GM12801 (cell line): Measurements from ENCODE around the gene UBE2E1.

ENCODE experiments used
- TF ChIP-seq, protein P1 (sequence below): IDR thresholded peaks from one replicate; pipeline ENCODE4 v1.5.1; 2011; ENCODE audit warnings: control low read depth; ENCODE audit not compliant: insufficient read length; ENCODE audit errors: extremely low read depth

UBE2E1 gene

DNA sequence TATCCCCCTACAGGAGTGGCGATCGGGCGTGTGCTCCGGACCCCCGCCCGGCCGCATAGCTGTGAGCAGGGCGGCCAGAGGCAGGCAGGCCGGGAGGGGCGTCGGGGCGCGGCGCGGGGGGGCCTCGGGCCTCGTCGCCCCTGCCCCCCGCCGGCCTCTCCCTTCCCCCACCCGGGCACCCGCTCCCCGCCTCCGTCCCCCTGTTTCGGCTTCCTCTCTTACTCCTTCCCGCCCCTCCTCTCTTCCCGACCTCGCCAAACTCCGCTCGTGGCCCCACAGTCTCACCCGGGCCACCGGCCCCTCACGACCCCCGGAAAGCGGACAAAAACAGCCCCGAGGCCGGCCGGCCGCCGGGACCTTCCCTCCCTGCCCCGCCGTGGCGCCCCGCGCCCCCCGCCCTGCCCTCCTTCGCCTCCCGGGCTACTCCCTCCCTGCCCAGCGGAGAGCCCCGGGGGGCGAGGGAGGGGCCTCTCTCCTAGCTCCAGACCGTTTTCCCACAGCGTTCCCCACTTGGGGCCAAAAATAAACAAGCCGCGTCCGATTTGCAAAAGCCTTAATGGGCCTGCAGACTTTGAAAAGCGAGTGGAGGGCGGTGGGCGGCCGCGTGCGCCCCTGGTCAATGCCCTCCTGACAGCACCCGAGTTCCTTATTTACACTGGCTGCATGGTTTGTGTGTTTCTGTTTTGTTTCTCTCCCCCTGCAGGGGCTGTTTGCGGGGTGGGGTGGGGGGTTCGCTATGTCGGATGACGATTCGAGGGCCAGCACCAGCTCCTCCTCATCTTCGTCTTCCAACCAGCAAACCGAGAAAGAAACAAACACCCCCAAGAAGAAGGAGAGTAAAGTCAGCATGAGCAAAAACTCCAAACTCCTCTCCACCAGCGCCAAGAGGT is 1.0 kb downstream of the UBE2E1 start:
- TF ChIP-seq, protein P1, sequence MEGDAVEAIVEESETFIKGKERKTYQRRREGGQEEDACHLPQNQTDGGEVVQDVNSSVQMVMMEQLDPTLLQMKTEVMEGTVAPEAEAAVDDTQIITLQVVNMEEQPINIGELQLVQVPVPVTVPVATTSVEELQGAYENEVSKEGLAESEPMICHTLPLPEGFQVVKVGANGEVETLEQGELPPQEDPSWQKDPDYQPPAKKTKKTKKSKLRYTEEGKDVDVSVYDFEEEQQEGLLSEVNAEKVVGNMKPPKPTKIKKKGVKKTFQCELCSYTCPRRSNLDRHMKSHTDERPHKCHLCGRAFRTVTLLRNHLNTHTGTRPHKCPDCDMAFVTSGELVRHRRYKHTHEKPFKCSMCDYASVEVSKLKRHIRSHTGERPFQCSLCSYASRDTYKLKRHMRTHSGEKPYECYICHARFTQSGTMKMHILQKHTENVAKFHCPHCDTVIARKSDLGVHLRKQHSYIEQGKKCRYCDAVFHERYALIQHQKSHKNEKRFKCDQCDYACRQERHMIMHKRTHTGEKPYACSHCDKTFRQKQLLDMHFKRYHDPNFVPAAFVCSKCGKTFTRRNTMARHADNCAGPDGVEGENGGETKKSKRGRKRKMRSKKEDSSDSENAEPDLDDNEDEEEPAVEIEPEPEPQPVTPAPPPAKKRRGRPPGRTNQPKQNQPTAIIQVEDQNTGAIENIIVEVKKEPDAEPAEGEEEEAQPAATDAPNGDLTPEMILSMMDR, result no peak

GRCh38 chr3:23807424-23808015 is 1.8 kb downstream of the UBE2E1 start:
- TF ChIP-seq, protein P1, result no peak

- TF ChIP-seq, protein P1, result no peak
Measured at GRCh38 chr3:23808525-23808924, 2.8 kb downstream of the UBE2E1 start.

- TF ChIP-seq, protein P1, result no peak
Measured at GRCh38 chr3:23809294-23809693, 3.5 kb downstream of the UBE2E1 start.

- TF ChIP-seq, protein P1, result no peak
Measured at GRCh38 chr3:23809840-23810342, 4.1 kb downstream of the UBE2E1 start.

DNA sequence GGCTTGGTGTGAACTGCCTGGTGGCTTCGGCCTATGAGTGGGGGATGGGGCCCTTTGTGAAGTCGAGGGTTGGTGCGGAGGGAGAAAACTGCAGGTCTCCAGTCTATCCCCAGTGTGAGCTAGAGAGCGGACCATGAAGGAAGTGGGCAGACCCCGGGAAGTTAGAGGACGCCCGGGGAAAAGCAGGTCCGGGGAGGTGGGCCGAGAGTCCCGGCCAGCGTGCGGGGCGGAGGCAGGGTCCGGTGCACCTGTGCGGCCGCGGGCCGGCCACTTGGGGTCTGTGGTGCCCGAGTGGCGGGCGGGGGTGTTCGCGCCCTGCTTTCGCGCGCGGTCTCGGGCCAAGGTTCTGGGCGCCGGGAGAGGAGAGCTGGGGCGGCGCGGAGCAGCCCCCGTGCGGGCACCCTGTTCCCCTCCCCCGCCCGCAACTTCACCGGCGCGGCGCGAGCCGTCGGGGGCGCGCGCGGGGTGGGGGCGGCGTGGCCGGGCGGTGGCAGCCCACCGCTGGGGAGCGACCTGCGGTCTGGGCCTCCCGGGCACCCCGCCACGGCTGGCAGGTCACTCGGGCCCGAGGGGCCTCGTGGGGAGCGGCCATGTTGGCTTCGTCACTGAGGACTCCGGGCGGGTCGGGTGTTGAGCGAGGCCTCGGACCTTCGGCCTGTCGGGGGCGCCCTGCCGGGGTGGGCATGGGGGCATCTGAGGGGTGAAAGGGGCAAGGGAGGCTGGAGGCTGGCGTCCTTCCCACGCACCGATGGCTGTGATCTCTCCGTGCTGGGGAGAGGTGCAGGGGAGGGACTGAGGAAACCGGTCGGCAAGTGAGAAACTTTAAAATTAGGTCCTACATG is 4.8 kb downstream of the UBE2E1 start:
- TF ChIP-seq, protein P1, result no peak

- TF ChIP-seq, protein P1, result no peak
Measured at GRCh38 chr3:23811185-23811527, 5.4 kb downstream of the UBE2E1 start.
